Karpas-422 (cell line): ENCODE results near the gene ATP8B4. TPM values are rescaled to one million over a fixed set of nuclear protein-coding genes. Genes with fewer than 3 reads are reported as not detected.
"Not testable (repeated sequence)": the region's sequence is repeated elsewhere in the genome, so short reads cannot be mapped to it uniquely, and the experiment has no call there.

Experiments used
- DNase-seq: peaks from one replicate; pipeline ENCODE4 v3.0.0-alpha.2; 2015
- H2AFZ ChIP-seq: fragments of 200-600 bp; sonication (generic); 2 replicates; pipeline ENCODE4 v1.6.1; 2014; ENCODE audit warnings: antibody characterized with exemption, low read length, mixed read lengths
- H3K27ac ChIP-seq: fragments of 200-600 bp; sonication (generic); 2 replicates; pipeline ENCODE4 v1.5.1; 2014; ENCODE audit warnings: mild to moderate bottlenecking, low read length, moderate library complexity
- H3K27me3 ChIP-seq: fragments of 200-600 bp; sonication (generic); 2 replicates; pipeline ENCODE4 v1.6.1; 2014; ENCODE audit warnings: low read length, mixed read lengths
- H3K36me3 ChIP-seq: fragments of 200-600 bp; sonication (generic); 2 replicates; pipeline ENCODE4 v1.6.1; 2014; ENCODE audit warnings: low read length, mixed read lengths; ENCODE audit not compliant: insufficient read depth
- H3K4me1 ChIP-seq: fragments of 200-600 bp; sonication (generic); 2 replicates; pipeline ENCODE4 v1.6.1; 2014; ENCODE audit warnings: mild to moderate bottlenecking, low read length, mixed read lengths
- H3K4me2 ChIP-seq: fragments of 200-600 bp; sonication (generic); 2 replicates; pipeline ENCODE4 v1.6.1; 2014; ENCODE audit warnings: low read length, low read depth, mild to moderate bottlenecking; ENCODE audit not compliant: poor library complexity, severe bottlenecking
- H3K4me3 ChIP-seq: fragments of 200-600 bp; sonication (generic); 2 replicates; pipeline ENCODE4 v1.5.1; 2014; ENCODE audit warnings: mild to moderate bottlenecking, antibody characterized with exemption, low read length, mixed read lengths
- H3K79me2 ChIP-seq: fragments of 200-600 bp; sonication (generic); 2 replicates; pipeline ENCODE4 v1.6.1; 2014; ENCODE audit warnings: mild to moderate bottlenecking, low read length, mixed read lengths
- H3K9ac ChIP-seq: fragments of 200-600 bp; sonication (generic); 2 replicates; pipeline ENCODE4 v1.6.0; 2014; ENCODE audit warnings: low read length
- H3K9me2 ChIP-seq: fragments of 200-600 bp; sonication (generic), shearing (Covaris generic); replicated peaks from 2 replicates; pipeline ENCODE4 v1.6.0; 2014; ENCODE audit warnings: mild to moderate bottlenecking, low read length, moderate library complexity; ENCODE audit not compliant: insufficient read depth
- H3K9me3 ChIP-seq: fragments of 300-700, 200-600 bp; sonication (generic); 2 replicates; pipeline ENCODE4 v1.6.1; 2014; ENCODE audit warnings: low read length, mixed read lengths
- H4K20me1 ChIP-seq: fragments of 200-600 bp; sonication (generic); 2 replicates; pipeline ENCODE4 v1.6.1; 2014; ENCODE audit warnings: mild to moderate bottlenecking, antibody characterized with exemption, low read length, low read depth; ENCODE audit not compliant: insufficient read depth
- total RNA-seq: library from RNA; depleted of rRNA; stranded (reverse); fragments of >200 nt; shearing (Covaris generic); gene quantifications from 2 replicates; pipeline ENCODE4 v1.2.3, GENCODE V29; 2014; ENCODE audit warnings: low replicate concordance

The ATP8B4 gene
- total RNA-seq, 1 experiment from 2014 or later = not detected

DNA sequence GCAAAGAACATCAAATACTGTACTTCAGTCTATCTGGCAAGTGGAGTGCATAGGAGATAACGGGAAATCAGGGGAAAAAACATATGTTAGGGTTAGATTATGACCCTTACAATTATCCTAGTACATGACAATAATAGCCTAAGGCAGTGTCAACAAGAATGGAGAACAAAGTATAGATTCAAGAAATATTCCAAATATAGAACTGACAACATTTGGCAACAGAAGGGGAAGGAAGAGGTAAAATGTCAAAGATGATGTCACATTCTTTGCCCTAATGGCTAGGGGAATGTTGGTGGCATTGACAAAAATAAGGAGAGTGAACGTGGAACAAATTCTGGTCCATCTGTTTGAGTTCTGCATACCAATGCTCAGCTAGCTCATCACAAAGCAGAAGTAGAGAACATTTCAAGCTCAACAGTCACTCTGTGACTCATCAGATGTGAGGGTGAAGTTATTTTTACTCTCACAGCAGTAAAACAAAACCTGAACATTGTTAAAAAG, 15.5 kb upstream of the ATP8B4 start:
- Histone ChIP-seq H3K9ac (no peak overlapping the region), H3K27ac (no peak overlapping the region; the same call in 1 of the 2 replicates), H3K79me2 (no peaks in the 10 kb centered on the region), H3K9me3 (no peaks in the 10 kb centered on the region), H3K4me1 (peaks cover 15% of the 10 kb centered on the region), H3K9me2 (no peaks in the 10 kb centered on the region), H3K4me3 (no peak overlapping the region), H3K36me3 (no peaks in the 10 kb centered on the region), H2AFZ (peak overlapping the region; percentile 38; the same call in 1 of the 2 replicates), H3K4me2 (peak overlapping the region; percentile 21), H4K20me1 (no peaks in the 10 kb centered on the region), H3K27me3 (no peaks in the 10 kb centered on the region)
- peak; percentile 60 for DNase-seq

GRCh38 chr15:50132251-50132984, 13.4 kb upstream of the ATP8B4 start:
- not testable (repeated sequence) for H3K36me3 ChIP-seq, H3K27ac ChIP-seq

DNA sequence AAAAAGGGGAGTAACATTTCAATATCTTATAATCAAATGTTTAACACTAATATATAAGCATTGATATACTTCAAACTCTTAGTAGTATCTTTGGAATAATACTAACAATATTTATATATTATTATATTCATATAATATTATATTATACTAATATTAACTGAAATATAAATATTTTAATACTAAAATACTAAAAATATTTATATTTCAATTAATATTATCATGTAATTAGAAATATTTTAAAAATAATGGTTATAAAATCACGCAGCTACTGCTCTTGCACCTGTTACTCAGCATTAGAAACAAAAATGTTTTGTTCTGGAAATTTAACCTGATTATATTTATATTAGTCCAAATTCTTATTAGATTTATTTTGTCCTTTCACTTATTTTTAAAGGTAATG, 12.6 kb upstream of the ATP8B4 start:
- no peak overlapping the region for H3K4me2 ChIP-seq
- peaks cover 15% of the 10 kb centered on the region for H3K4me1 ChIP-seq
- H3K36me3 ChIP-seq = no peaks in the 10 kb centered on the region
- H3K9ac ChIP-seq = no peak overlapping the region
- H3K79me2 ChIP-seq = no peaks in the 10 kb centered on the region
- H3K27me3 ChIP-seq = no peaks in the 10 kb centered on the region
- H3K9me2 ChIP-seq = no peaks in the 10 kb centered on the region
- no peak overlapping the region for H3K4me3 ChIP-seq
- no peak for DNase-seq
- no peak overlapping the region for H2AFZ ChIP-seq
- no peak overlapping the region for H3K27ac ChIP-seq
- no peaks in the 10 kb centered on the region for H4K20me1 ChIP-seq
- no peaks in the 10 kb centered on the region for H3K9me3 ChIP-seq

More at GRCh38 chr15:50132251-50132984, 13.4 kb upstream of the ATP8B4 start:
- not testable (repeated sequence) for DNase-seq, H3K9me3 ChIP-seq, H3K9ac ChIP-seq, H2AFZ ChIP-seq, H3K4me3 ChIP-seq, H3K4me2 ChIP-seq, H4K20me1 ChIP-seq, H3K79me2 ChIP-seq, H3K9me2 ChIP-seq, H3K27me3 ChIP-seq
- H3K4me1 ChIP-seq = peaks cover 15% of the 10 kb centered on the region

DNA sequence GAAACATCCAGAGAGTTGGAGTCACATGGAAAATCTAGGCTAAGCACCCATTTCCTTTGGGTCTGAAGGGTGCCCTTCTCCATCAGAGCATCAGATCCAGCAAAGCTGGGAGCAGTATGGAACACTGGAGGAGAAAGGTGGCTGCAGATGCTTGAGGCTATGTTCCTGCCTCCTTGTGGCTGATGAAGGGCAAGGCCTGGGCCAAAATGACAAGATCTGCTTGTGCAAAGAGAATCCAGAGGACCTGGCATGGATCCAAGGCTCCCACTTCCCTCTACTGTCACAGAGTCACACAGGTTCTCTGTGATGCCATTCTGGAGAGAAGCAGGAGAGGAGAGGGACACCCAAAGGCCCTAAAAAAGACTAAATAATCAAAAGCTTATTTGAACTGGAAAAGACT, 9.2 kb upstream of the ATP8B4 start:
- no peak overlapping the region for H2AFZ ChIP-seq
- no peaks in the 10 kb centered on the region for H3K4me1 ChIP-seq
- H3K4me2 ChIP-seq = no peak overlapping the region
- no peaks in the 10 kb centered on the region for H3K79me2 ChIP-seq
- H3K27me3 ChIP-seq = no peaks in the 10 kb centered on the region
- H3K9me3 ChIP-seq = no peaks in the 10 kb centered on the region
- no peak overlapping the region for H3K4me3 ChIP-seq
- no peak overlapping the region for H3K27ac ChIP-seq
- no peak for DNase-seq
- no peaks in the 10 kb centered on the region for H3K9me2 ChIP-seq
- H4K20me1 ChIP-seq = no peaks in the 10 kb centered on the region
- no peaks in the 10 kb centered on the region for H3K36me3 ChIP-seq
- H3K9ac ChIP-seq = no peak overlapping the region

DNA sequence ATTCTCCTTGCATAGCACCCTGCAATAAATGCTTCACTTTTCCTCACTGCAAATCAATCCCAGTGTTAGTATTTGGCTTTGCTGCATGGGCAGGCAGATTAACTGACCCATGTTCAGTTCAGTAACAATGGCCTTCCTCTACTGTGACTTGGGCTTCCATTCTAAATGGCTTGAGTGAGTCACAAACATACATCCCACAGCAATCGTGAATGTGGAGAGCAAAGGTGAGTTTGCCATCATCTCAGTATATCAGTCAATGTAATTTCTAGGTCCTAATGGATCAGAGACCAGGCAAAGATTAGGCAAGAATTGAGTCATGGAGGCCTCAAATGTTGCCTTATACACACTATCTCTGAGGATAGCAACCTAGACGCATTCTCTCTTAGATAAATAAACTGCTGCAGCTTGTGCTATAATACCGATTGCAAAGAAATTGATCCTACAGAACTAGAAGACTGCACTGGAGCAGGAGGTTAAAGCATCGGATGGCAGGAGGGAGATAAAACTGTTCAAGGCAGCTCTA, 8.3 kb upstream of the ATP8B4 start:
- no peak for DNase-seq
- H2AFZ ChIP-seq = no peak overlapping the region
- no peaks in the 10 kb centered on the region for H3K9me2 ChIP-seq
- no peaks in the 10 kb centered on the region for H3K9me3 ChIP-seq
- H3K79me2 ChIP-seq = no peaks in the 10 kb centered on the region
- no peak overlapping the region for H3K4me3 ChIP-seq
- no peak overlapping the region for H3K4me2 ChIP-seq
- no peaks in the 10 kb centered on the region for H3K27me3 ChIP-seq
- no peaks in the 10 kb centered on the region for H4K20me1 ChIP-seq
- no peaks in the 10 kb centered on the region for H3K36me3 ChIP-seq
- H3K27ac ChIP-seq = no peak overlapping the region
- H3K4me1 ChIP-seq = no peaks in the 10 kb centered on the region
- H3K9ac ChIP-seq = no peak overlapping the region

GRCh38 chr15:50126072-50126471, 7.0 kb upstream of the ATP8B4 start:
- no peaks in the 10 kb centered on the region for H3K79me2 ChIP-seq
- DNase-seq = no peak
- no peak overlapping the region for H3K4me3 ChIP-seq
- H3K9ac ChIP-seq = no peak overlapping the region
- no peaks in the 10 kb centered on the region for H3K9me2 ChIP-seq
- no peaks in the 10 kb centered on the region for H3K36me3 ChIP-seq
- 0 out of 2 replicates have a peak overlapping the region, but pooled peaks have one; percentile 16 for H2AFZ ChIP-seq
- H3K4me2 ChIP-seq = no peak overlapping the region
- no peaks in the 10 kb centered on the region for H3K4me1 ChIP-seq
- H3K9me3 ChIP-seq = no peaks in the 10 kb centered on the region
- H3K27ac ChIP-seq = no peak overlapping the region
- no peaks in the 10 kb centered on the region for H3K27me3 ChIP-seq
- H4K20me1 ChIP-seq = no peaks in the 10 kb centered on the region

DNA sequence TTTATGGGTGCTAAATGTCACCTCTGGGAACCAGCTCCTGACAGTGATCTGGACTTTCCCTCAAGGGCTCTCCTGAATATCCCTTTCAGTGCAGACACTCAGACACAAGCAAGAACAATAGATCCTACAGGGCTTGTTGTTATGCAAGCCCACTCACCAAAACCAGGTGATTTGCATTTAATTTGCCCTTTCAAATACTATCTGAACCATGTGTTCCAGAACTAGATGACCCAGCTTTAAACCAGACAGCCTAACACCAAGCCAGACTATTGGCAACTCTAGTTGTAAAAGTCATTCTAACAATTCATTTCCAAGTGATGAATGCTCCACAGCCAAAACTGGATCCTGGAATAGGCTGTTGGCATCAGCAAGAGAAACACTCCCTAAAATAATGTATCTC, 5.6 kb upstream of the ATP8B4 start:
- Histone ChIP-seq H3K9me3 (no peaks in the 10 kb centered on the region), H4K20me1 (no peaks in the 10 kb centered on the region), H3K27me3 (no peaks in the 10 kb centered on the region), H3K9me2 (no peaks in the 10 kb centered on the region), H3K4me1 (no peaks in the 10 kb centered on the region), H3K4me2 (no peak overlapping the region), H3K36me3 (no peaks in the 10 kb centered on the region), H3K79me2 (no peaks in the 10 kb centered on the region), H3K9ac (no peak overlapping the region), H2AFZ (no peak overlapping the region), H3K4me3 (no peak overlapping the region), H3K27ac (no peak overlapping the region)
- peak; percentile 26 for DNase-seq

GRCh38 chr15:50123861-50124557, 5.0 kb upstream of the ATP8B4 start:
- Histone ChIP-seq H3K27ac (no peak overlapping the region), H3K4me2 (no peak overlapping the region), H4K20me1 (no peaks in the 10 kb centered on the region), H3K4me3 (no peak overlapping the region), H2AFZ (no peak overlapping the region), H3K9me2 (no peaks in the 10 kb centered on the region), H3K27me3 (no peaks in the 10 kb centered on the region), H3K79me2 (no peaks in the 10 kb centered on the region), H3K36me3 (no peaks in the 10 kb centered on the region), H3K9me3 (no peaks in the 10 kb centered on the region), H3K4me1 (no peaks in the 10 kb centered on the region), H3K9ac (no peak overlapping the region)
- peak; percentile 12 for DNase-seq
